ENCODE results near the gene CILP2. TPM values are rescaled to one million over a fixed set of nuclear protein-coding genes. Genes with fewer than 3 reads are reported as not detected.

Gene CILP2
- total RNA-seq, 1 donor from 2014 or later, result 0.26 TPM

DNA sequence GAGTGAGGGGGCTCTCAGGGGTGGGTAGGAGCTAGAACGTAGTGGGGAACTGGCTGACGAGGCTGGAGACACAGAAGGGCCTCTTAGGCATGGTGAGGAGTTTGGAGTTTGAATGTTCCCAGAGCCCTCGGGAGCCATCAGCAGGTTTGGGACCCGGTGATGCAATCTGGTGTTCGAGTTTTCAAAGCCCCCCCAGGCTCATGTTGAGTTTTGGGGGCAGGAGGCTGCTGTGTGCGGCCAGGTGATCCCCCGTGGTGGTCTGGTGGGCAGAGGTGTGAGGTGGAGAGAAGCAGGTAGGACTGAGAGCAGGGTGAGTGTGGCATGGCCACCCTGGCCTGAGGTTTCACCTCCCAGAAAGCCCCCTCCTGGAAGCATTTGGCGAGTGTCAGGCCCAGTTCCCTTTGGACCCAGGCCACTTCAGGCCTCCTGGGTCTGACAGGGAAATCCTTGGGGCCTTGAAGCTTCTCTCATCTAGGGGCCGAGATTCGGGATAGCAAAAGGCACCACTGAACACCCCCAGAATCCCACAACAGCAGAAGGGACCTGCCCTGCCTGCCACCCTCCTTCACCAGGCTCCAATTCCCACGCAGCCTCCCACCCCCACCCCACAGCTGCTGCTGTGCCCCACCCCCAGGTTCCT, 8.2 kb upstream of the CILP2 start:
- DNase-seq (ENCODE audit: low spot score), result no peak

GRCh38 chr19:19530423-19530804, 7.7 kb upstream of the CILP2 start:
- no peak for DNase-seq (ENCODE audit: low spot score)

GRCh38 chr19:19530889-19531288, 7.2 kb upstream of the CILP2 start:
- DNase-seq (ENCODE audit: low spot score), result no peak

GRCh38 chr19:19531951-19532805, 5.9 kb upstream of the CILP2 start:
- DNase-seq (ENCODE audit: low spot score), result peak; percentile 87

GRCh38 chr19:19532806-19533701, 5.0 kb upstream of the CILP2 start:
- DNase-seq (ENCODE audit: low spot score), result no peak

DNA sequence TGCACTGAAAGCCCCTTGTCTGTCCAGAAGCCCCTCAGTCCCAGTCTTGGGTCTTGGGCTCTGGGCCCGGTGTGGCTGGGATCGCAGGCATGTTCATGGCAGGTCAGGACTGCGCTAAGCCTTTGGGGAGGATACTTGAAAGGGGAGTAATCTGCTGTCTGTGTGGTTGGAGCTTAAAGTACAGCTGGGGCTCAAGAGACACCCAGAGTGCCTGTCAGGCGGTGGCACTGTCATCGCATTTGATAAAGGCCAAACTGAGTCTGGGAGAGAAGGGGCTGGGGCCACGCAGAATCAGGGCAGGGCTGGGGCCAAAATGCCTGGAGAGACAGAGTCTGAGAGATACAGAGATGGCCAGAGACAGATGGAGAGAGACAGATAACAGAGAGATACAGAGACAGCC, 4.2 kb upstream of the CILP2 start:
- no peak for DNase-seq (ENCODE audit: low spot score)

- no peak for DNase-seq (ENCODE audit: low spot score)
These were observed 3.4 kb upstream of the CILP2 start for GRCh38 chr19:19534556-19535265.

- no peak for DNase-seq (ENCODE audit: low spot score)
These were observed 2.5 kb upstream of the CILP2 start for GRCh38 chr19:19535311-19536191.

- no peak for DNase-seq (ENCODE audit: low spot score)
These were observed 703 bp upstream of the CILP2 start for GRCh38 chr19:19537075-19538048.

DNA sequence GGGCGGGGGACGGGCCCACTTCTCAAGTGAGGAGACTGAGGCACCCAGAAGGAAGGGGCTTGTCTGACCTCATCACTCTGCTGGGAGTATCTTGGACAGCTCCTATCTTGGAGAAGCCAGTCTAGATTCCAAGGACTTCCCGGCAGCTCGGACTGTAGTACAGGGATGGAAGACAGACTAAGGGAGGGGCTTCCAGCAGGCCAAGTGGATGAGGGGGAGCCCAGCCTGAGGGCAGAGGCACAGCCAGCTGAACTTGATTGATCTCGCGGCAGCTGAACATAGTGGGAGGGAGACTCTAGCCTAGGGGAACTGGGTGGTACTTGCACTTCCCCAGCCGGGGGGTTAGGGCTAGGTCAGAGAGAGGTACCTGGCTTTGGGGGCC, 711 bp downstream of the CILP2 start:
- DNase-seq (ENCODE audit: low spot score), result no peak

GRCh38 chr19:19539698-19540063, 1.6 kb downstream of the CILP2 start:
- DNase-seq (ENCODE audit: low spot score), result no peak

DNA sequence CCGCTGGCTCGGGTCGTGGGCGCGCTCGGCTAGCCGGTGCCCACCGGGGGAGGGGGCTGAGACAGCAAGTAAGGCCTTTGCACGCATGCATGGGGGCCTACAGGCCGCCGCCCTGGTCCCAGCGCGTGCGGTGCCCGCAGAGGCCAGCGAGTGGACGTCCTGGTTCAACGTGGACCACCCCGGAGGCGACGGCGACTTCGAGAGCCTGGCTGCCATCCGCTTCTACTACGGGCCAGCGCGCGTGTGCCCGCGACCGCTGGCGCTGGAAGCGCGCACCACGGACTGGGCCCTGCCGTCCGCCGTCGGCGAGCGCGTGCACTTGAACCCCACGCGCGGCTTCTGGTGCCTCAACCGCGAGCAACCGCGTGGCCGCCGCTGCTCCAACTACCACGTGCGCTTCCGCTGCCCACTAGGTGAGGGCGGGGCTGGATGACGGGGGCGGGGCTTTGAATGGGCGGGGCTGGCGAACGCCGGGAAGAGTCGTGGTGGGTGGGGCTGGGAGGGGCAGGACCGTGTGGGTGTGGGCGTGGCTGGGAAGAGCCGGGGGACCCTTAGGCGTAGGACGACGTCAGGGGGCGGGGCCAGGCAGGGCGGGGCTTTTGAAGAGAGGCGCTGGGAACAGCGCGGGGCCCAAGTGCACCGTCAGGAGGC, 2.1 kb downstream of the CILP2 start:
- peak; percentile 79 for DNase-seq (ENCODE audit: low spot score)

DNA sequence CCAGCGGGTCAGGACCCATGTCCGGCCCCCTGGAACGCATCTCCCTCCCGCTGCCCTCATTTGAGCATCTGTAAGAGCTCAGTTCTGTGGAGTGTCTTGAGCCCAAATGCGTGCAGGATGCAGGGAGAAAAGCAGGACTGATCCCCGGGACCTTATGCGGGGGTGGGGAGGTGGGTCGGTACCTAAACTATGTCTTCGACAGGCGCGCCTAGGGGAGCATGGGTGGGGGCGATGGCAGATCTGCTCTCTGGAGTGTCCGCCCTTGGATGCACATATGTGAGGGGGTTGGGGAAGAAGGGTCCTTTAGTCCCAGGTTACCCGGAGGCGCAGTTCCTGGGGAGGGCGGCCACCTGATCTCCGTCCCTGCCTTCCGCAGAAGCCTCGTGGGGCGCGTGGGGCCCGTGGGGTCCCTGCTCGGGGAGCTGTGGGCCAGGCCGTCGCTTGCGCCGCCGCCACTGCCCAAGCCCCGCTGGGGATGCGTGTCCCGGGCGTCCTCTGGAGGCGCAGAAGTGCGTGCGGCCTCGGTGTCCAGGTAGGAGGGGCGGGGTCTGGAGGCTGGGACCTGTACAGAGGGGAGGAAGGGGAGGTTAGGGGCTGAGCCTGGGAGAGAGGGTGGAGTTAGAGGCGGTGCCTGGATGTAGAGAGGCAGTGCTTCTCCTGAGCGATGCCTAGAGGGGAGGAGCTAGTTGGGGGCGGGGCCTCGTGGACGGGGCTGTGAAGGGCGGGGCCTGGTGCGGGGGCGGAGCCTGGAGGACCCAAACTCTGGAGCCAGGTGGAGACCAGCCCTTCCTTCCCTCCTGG, 2.9 kb downstream of the CILP2 start:
- peak; percentile 28 for DNase-seq (ENCODE audit: low spot score)

DNA sequence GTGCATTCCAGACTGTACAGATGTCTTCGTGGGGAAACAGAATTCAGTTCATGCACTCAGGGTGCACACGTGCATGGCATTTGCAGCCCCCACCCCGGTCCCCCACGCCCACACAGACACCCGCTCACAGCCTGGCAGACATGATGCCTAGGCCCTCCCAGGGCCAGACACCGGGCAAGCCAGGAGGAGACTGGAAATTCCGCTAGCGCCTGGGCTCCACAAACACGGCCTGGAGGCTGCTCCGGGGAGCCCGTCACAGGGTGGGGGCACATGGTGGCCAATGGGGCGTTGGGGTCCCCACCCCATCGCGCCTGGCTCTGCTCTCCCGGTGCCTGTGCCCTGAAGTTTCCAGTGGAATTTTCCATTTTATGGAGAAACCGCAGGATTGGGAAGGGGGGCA, 3.6 kb downstream of the CILP2 start:
- no peak for DNase-seq (ENCODE audit: low spot score)

GRCh38 chr19:19542507-19542906, 4.4 kb downstream of the CILP2 start:
- no peak for DNase-seq (ENCODE audit: low spot score)

DNA sequence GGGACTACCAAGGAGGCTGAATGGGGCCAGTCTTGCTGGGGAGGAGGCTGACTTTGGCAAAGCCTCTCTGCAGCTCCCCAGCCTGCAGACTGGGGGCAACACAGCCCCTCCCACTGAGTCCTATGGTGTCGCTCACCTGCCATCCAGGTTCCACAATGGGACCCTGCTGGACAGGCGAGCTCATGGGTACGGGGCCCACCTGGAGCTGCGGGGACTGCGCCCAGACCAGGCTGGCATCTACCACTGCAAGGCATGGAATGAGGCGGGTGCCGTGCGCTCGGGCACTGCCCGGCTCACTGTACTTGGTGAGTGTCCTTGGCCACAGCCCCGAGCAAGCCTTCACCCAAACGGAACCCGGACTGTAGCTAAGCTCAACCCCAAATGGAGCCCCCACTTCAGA, 5.0 kb downstream of the CILP2 start:
- DNase-seq (ENCODE audit: low spot score), result no peak

- no peak for DNase-seq (ENCODE audit: low spot score)
These were observed 5.6 kb downstream of the CILP2 start for GRCh38 chr19:19543640-19544039.

GRCh38 chr19:19544257-19544953, 6.3 kb downstream of the CILP2 start:
- DNase-seq (ENCODE audit: low spot score), result no peak
